B cell (primary cell): Measurements from ENCODE around the gene PGAM2. TPM values are rescaled to one million over a fixed set of nuclear protein-coding genes. Genes with fewer than 3 reads are reported as not detected.

Experiments
- ATAC-seq: fragments of 200-7000 bp; cut with Tn5 transposase; one replicate; pipeline ENCODE4 v1.10.0; 2021; ENCODE audit warnings: low read depth, mild to moderate bottlenecking, moderate number of reproducible peaks, moderate library complexity
- CTCF ChIA-PET: fragments of 350-600 bp; sonication (Branson Sonifier 250); formaldehyde crosslinking; loops from one replicate; lab custom pipeline; 2021; ENCODE audit warnings: antibody characterized with exemption, inconsistent platforms; lab: Charles Lee
- POLR2A ChIA-PET: fragments of 350-600 bp; sonication (Branson Sonifier 250); formaldehyde crosslinking; loops from one replicate; lab custom pipeline; 2021; ENCODE audit warnings: antibody characterized with exemption; lab: Charles Lee
- DNase-seq: peaks from one replicate; pipeline ENCODE4 v3.0.0; 2013
- H2AFZ ChIP-seq: 2 replicates; pipeline ENCODE4 v1.6.1; 2012; ENCODE audit warnings: mild to moderate bottlenecking, low read depth, low read length; ENCODE audit not compliant: insufficient read depth, poor library complexity, severe bottlenecking
- H3K27ac ChIP-seq, 2 donors: 1 replicate in 1 of 2; 2 replicates in 1 of 2; pipeline ENCODE4 v1.5.1; 2012 to 2013; ENCODE audit warnings: low read length in 2 of 2, mild to moderate bottlenecking in 2 of 2, moderate library complexity in 1 of 2
- H3K27me3 ChIP-seq, 4 experiments: fragments of 200-600 bp in 1 of 4; sonication (generic) in 1 of 4; replicated peaks in 1 of 4; 1 replicate in 2 of 4; 2 replicates in 2 of 4; pipeline versions ENCODE4 v1.6.1 to v1.7.0; 2013 to 2016; ENCODE audit warnings: low read length in 3 of 4, mild to moderate bottlenecking in 2 of 4, mixed read lengths in 1 of 4, moderate library complexity in 1 of 4; ENCODE audit not compliant: insufficient read depth in 4 of 4, control insufficient read depth in 3 of 4; ENCODE audit errors: control extremely low read depth in 1 of 4
- H3K36me3 ChIP-seq, 2 experiments: replicated peaks in 1 of 2; 1 replicate in 1 of 2; 2 replicates in 1 of 2; pipeline versions ENCODE4 v1.6.1 to v1.7.1; 2013; ENCODE audit warnings: low read length in 1 of 2; ENCODE audit not compliant: insufficient read depth in 2 of 2, control insufficient read depth in 1 of 2; ENCODE audit errors: control extremely low read depth in 1 of 2, extremely low read depth in 1 of 2
- H3K4me1 ChIP-seq, 2 donors: fragments of 200-600 bp in 1 of 2; sonication (generic) in 1 of 2; 1 replicate in 1 of 2; 2 replicates in 1 of 2; pipeline versions ENCODE4 v1.5.1 to v1.6.1; 2013 to 2017; ENCODE audit warnings: low read length in 2 of 2; ENCODE audit not compliant: control insufficient read depth in 2 of 2, insufficient read depth in 2 of 2
- H3K4me2 ChIP-seq: replicated peaks from 2 replicates; pipeline ENCODE3; 2012; ENCODE audit warnings: mild to moderate bottlenecking, low read depth, low read length; ENCODE audit not compliant: poor library complexity, severe bottlenecking
- H3K4me3 ChIP-seq, 5 experiments: fragments of 200-600 bp in 1 of 5; sonication (generic) in 1 of 5; 1 replicate in 3 of 5; 2 replicates in 2 of 5; pipeline versions ENCODE4 v1.5.1 to v1.7.0; 2011 to 2016; ENCODE audit warnings: low read length in 4 of 5, mild to moderate bottlenecking in 4 of 5, low read depth in 2 of 5, control low read depth in 1 of 5, moderate library complexity in 1 of 5; ENCODE audit not compliant: insufficient read depth in 1 of 5; ENCODE audit errors: control extremely low read depth in 1 of 5, extremely low read depth in 1 of 5
- H3K79me2 ChIP-seq: fragments of 200-600 bp; sonication (generic); one replicate; pipeline ENCODE4 v1.6.0; 2016; ENCODE audit warnings: low read length; ENCODE audit not compliant: control insufficient read depth, insufficient read depth
- H3K9ac ChIP-seq: fragments of 200-600 bp; sonication (generic); 2 replicates; pipeline ENCODE4 v1.6.1; 2017; ENCODE audit warnings: mild to moderate bottlenecking, low read length, moderate library complexity
- H3K9me3 ChIP-seq, 3 donors: one replicate each; pipeline versions ENCODE4 v1.6.1 to v1.7.1; 2013; ENCODE audit warnings: low read length in 2 of 3; ENCODE audit not compliant: control insufficient read depth in 2 of 3, insufficient read depth in 1 of 3; ENCODE audit errors: control extremely low read depth in 1 of 3
- H4K20me1 ChIP-seq: 2 replicates; pipeline ENCODE4 v1.6.0; 2012; ENCODE audit warnings: mild to moderate bottlenecking, low read length; ENCODE audit not compliant: insufficient read depth, control insufficient read depth, poor library complexity, severe bottlenecking
- H3K27ac Mint-ChIP-seq: one replicate; pipeline ENCODE4 v1.8.0; 2021; ENCODE audit warnings: mixed read lengths
- H3K27me3 Mint-ChIP-seq: one replicate; pipeline ENCODE4 v1.8.0; 2021; ENCODE audit warnings: mixed read lengths
- H3K4me1 Mint-ChIP-seq: one replicate; pipeline ENCODE4 v1.8.0; 2021; ENCODE audit warnings: mixed read lengths
- H3K4me3 Mint-ChIP-seq: one replicate; pipeline ENCODE4 v1.8.0; 2021; ENCODE audit warnings: mixed read lengths
- H3K9me3 Mint-ChIP-seq: one replicate; pipeline ENCODE4 v1.8.0; 2022; ENCODE audit warnings: mixed read lengths; ENCODE audit not compliant: insufficient read depth
- EZH2 ChIP-seq: IDR thresholded peaks from 2 replicates; pipeline ENCODE4 v1.6.1; 2012; ENCODE audit warnings: borderline replicate concordance, low read depth, mild to moderate bottlenecking, moderate library complexity, low read length; ENCODE audit not compliant: insufficient read depth, poor library complexity, severe bottlenecking
- WGBS: methylation state at CpG from one replicate; pipeline ENCODE4 v1.1.5; 2013; ENCODE audit warnings: missing lambda C conversion rate; ENCODE audit not compliant: insufficient coverage; 5-methylcytosine and 5-hydroxymethylcytosine counted together
- intact Hi-C: fragments of 100-400 bp; cut with micrococcal nuclease; formaldehyde crosslinking; loops from one replicate; pipeline ENCODE4 v1.10.0; 2022
- polyA plus RNA-seq: library from polyadenylated mRNA; depleted of rRNA; stranded (reverse); fragments of >200 nt; gene quantifications from 2 replicates; pipeline ENCODE4 v1.2.3, GENCODE V29; 2012
- total RNA-seq, 2 donors: library from RNA; stranded (reverse); fragments of 120-200 nt in 1 of 2; gene quantifications; 1 replicate in 1 of 2; 2 replicates in 1 of 2; pipeline versions ENCODE4 v1.2.3 to v1.2.4, GENCODE V29; 2013 to 2022
- TF ChIP-seq, protein P1 (sequence below): fragments of 200-600 bp; IDR thresholded peaks from one replicate; pipeline ENCODE4 v1.8.0; 2022; ENCODE audit warnings: antibody characterized with exemption, mild to moderate bottlenecking

Gene PGAM2
- total and polyA plus RNA-seq, 2 donors (not counting 1 experiment from before 2014, with no cell fraction given) = 0.69 to 3.2 TPM

DNA sequence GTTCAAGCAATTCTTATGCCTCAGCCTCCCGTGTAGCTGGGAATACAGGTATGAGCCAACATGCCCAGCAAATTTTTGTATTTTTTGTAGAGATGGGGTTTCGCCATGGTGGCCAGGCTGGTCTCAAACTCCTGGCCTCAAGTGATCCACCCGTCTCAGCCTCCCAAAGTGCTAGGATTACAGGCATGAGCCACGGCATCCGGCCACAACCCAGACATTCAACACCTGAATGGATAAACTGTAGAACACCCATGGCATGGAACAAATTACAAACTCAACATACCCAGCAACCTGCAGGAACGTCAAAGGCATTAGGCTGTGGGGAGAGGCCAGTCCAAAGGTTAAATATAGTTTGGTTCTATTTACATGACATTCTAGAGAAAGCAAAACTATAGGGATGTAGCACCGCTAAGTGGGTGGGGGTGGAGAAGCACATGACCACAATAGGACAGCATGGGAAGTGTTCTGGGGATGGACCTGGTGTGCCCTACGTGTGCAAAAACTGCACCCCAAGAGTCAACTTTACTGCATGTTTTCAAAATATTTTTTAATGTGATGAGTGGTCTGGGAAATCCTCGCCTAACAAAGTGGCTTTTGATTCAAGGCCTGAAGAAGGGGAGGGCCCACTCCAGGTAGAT, 6.5 kb upstream of the PGAM2 start:
- H3K4me3 Mint-ChIP-seq = peak overlapping the region; percentile 12
- no peak for DNase-seq
- no peak for ATAC-seq
- no peaks in the 10 kb centered on the region for H3K9me3 ChIP-seq
- H3K27me3 Mint-ChIP-seq = no peaks in the 10 kb centered on the region
- peak overlapping the region; percentile 89 for H3K27ac Mint-ChIP-seq
- H3K9ac ChIP-seq = no peak overlapping the region
- no peaks in the 10 kb centered on the region for H3K9me3 Mint-ChIP-seq
- no peaks in the 10 kb centered on the region for H3K27me3 ChIP-seq
- peak overlapping the region in 1 of 2 donors; percentile 98 for H3K27ac ChIP-seq
- CTCF ChIA-PET = interaction anchor here (0.6 to 1.6 kb wide), 8 partner anchors 9 to 571 kb away, joined by 3 to 6 read pairs (median 4); no protein-coding TSS in a partner anchor
- intact Hi-C loops = loop anchor here (1.0 kb wide), 1 partner anchor 124 kb away; no protein-coding TSS in a partner anchor
- H4K20me1 ChIP-seq = peaks cover 37% of the 10 kb centered on the region
- H2AFZ ChIP-seq = no peak overlapping the region
- H3K4me2 ChIP-seq = no peak overlapping the region
- TF ChIP-seq, protein P1, sequence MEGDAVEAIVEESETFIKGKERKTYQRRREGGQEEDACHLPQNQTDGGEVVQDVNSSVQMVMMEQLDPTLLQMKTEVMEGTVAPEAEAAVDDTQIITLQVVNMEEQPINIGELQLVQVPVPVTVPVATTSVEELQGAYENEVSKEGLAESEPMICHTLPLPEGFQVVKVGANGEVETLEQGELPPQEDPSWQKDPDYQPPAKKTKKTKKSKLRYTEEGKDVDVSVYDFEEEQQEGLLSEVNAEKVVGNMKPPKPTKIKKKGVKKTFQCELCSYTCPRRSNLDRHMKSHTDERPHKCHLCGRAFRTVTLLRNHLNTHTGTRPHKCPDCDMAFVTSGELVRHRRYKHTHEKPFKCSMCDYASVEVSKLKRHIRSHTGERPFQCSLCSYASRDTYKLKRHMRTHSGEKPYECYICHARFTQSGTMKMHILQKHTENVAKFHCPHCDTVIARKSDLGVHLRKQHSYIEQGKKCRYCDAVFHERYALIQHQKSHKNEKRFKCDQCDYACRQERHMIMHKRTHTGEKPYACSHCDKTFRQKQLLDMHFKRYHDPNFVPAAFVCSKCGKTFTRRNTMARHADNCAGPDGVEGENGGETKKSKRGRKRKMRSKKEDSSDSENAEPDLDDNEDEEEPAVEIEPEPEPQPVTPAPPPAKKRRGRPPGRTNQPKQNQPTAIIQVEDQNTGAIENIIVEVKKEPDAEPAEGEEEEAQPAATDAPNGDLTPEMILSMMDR = no peak
- no peak for TF ChIP-seq EZH2
- peaks cover 51 to 74% of the 10 kb centered on the region in 2 donors for H3K4me1 ChIP-seq
- H3K79me2 ChIP-seq = peaks cover 29% of the 10 kb centered on the region
- peaks cover 0 to 39% of the 10 kb centered on the region in 2 experiments for H3K36me3 ChIP-seq
- no peak overlapping the region for H3K4me3 ChIP-seq
- H3K4me1 Mint-ChIP-seq = peaks cover 79% of the 10 kb centered on the region
- POLR2A ChIA-PET = interaction anchor here (0.6 to 2.2 kb wide), 4 partner anchors 10 to 949 kb away, joined by 4 to 9 read pairs (median 4); no protein-coding TSS in a partner anchor
- WGBS = 93% methylated on average over 3 of the region's 9 CpGs

DNA sequence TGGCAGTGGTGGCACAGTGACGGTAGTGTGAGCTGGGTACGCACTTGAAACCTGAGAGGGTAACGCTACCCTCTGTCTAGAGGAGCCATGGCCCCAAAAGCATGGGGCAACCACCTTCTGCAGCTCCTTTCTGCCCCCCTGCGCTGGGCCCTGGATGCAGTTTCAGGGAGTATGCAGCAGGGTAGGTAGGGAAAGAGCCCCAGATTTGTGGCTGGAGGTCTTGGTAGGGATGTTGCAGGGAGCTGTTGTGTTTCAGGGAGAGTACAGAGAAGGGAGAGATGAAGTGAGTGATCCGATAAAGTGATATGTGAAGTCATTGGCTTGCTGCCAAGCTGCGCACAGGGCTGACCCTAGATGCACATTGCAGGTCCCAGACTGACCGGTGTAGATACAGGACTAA, 2.7 kb upstream of the PGAM2 start:
- H3K27me3 Mint-ChIP-seq = no peaks in the 10 kb centered on the region
- peak overlapping the region; percentile 67 for H3K27ac Mint-ChIP-seq
- Histone ChIP-seq H3K36me3 (peaks cover 0 to 12% of the 10 kb centered on the region in 2 experiments), H3K4me3 (no peak overlapping the region), H2AFZ (no peak overlapping the region), H3K4me1 (peaks cover 54 to 74% of the 10 kb centered on the region in 2 donors), H3K79me2 (peaks cover 27% of the 10 kb centered on the region), H3K27ac (no peak overlapping the region), H3K4me2 (no peak overlapping the region), H4K20me1 (peaks cover 39% of the 10 kb centered on the region), H3K9ac (no peak overlapping the region), H3K9me3 (no peaks in the 10 kb centered on the region), H3K27me3 (no peaks in the 10 kb centered on the region)
- TF ChIP-seq, protein P1 = no peak
- TF ChIP-seq EZH2 = no peak
- DNase-seq = no peak
- CTCF ChIA-PET = interaction anchor here (0.6 to 2.9 kb wide), 4 partner anchors 9 to 102 kb away, joined by 3 to 7 read pairs (median 3); no protein-coding TSS in a partner anchor
- intact Hi-C loops = no loop called here
- WGBS = 91% methylated on average over 6 of the region's 7 CpGs
- H3K4me3 Mint-ChIP-seq = no peak overlapping the region
- no peaks in the 10 kb centered on the region for H3K9me3 Mint-ChIP-seq
- POLR2A ChIA-PET = interaction anchor here (1.2 to 2.2 kb wide), 3 partner anchors 9 to 23 kb away, joined by 5 to 7 read pairs (median 5); partner anchors contain the start of gene DBNL
- H3K4me1 Mint-ChIP-seq = peaks cover 76% of the 10 kb centered on the region
- no peak for ATAC-seq
